ENCODE data around the gene ZNF628. TPM values are rescaled to one million over a fixed set of nuclear protein-coding genes. Genes with fewer than 3 reads are reported as not detected.

The ZNF628 gene
- total and polyA plus RNA-seq, 2 of the 8 experiments (the other 6 are each of a cell fraction or from before 2014, with no cell fraction given) = 1.7 to 10.8 TPM

- H2BK5ac ChIP-seq (ENCODE audit: low read depth, low read length) = peak overlapping the region; percentile 66; the same call in 1 of the 2 replicates
- no peak overlapping the region for H3K56ac ChIP-seq (replicated peaks; ENCODE audit: insufficient read length, low read depth, low read length)
- no peak overlapping the region; the same call in 1 of the 2 replicates for H4K8ac ChIP-seq (ENCODE audit: extremely low read depth, insufficient read depth, low read length)
- H2BK12ac ChIP-seq (ENCODE audit: low read depth, low read length) = peak overlapping the region; percentile 95; the same call in 1 of the 2 replicates
- no peak overlapping the region for H2AFZ ChIP-seq (ENCODE audit: low read length)
- peaks cover 0 to 16% (median 6%) of the 10 kb centered on the region in 4 experiments; a peak in 5 of 7 replicates for H3K4me1 ChIP-seq (replicated peaks in 1 of 4; ENCODE audit: control insufficient read depth in 3 of 4, insufficient read depth in 4 of 4, low read length in 3 of 4)
- no peak overlapping the region for H3K4me3 ChIP-seq (ENCODE audit: extremely low read depth in 1 of 4, insufficient read depth in 2 of 4, low read depth in 3 of 4, low read length in 4 of 4)
- peaks cover 3% of the 10 kb centered on the region for H3K23me2 ChIP-seq (ENCODE audit: low read depth, low read length)
- H2BK120ac ChIP-seq (replicated peaks; ENCODE audit: low read depth, low read length) = peak overlapping the region; percentile 51
- no peaks in the 10 kb centered on the region; a peak in 2 of 7 replicates for H3K27me3 ChIP-seq (replicated peaks in 1 of 4; ENCODE audit: control insufficient read depth in 3 of 4, extremely low read depth in 1 of 4, insufficient read depth in 3 of 4, low read length in 3 of 4)
- H4K5ac ChIP-seq (ENCODE audit: insufficient read length, low read depth, low read length) = peak overlapping the region; percentile 60
- H4K20me1 ChIP-seq (replicated peaks in 1 of 2; ENCODE audit: control insufficient read depth in 1 of 2, insufficient read depth in 2 of 2, low read length in 2 of 2) = no peaks in the 10 kb centered on the region
- no peak overlapping the region for H3K14ac ChIP-seq (ENCODE audit: insufficient read length)
- H3K9ac ChIP-seq (replicated peaks in 1 of 4; ENCODE audit: extremely low read depth in 1 of 4, low read depth in 3 of 4, low read length in 3 of 4) = no peak overlapping the region
- H2AK5ac ChIP-seq (ENCODE audit: low read depth, low read length) = peak overlapping the region; percentile 99
- H2BK20ac ChIP-seq (ENCODE audit: low read length) = peak overlapping the region; percentile 93; the same call in 1 of the 2 replicates
- DNase-seq (ENCODE audit: low read depth in 1 of 2, low spot score in 2 of 2) (no peak), FAIRE-seq (no peak)
- H3K36me3 ChIP-seq (ENCODE audit: control insufficient read depth in 2 of 4, insufficient read depth in 4 of 4, low read length in 3 of 4) = no peaks in the 10 kb centered on the region
- no peak overlapping the region; the same call in 1 of the 2 replicates for H3K27ac ChIP-seq (ENCODE audit: low read depth, low read length)
- peaks cover 0 to 16% of the 10 kb centered on the region in 2 experiments; a peak in 2 of 4 replicates for H3K79me2 ChIP-seq (ENCODE audit: control insufficient read depth in 1 of 2, insufficient read depth in 2 of 2, low read length in 2 of 2)
- H3K79me1 ChIP-seq (ENCODE audit: low read depth, low read length) = peaks cover 11% of the 10 kb centered on the region
- ChIA-PET CTCF (ENCODE audit: partially characterized antibody) (interaction anchor here (1.1 to 2.1 kb wide), 3 partner anchors 9 to 29 kb away, joined by 5 to 7 read pairs (median 5); no protein-coding TSS in a partner anchor), POLR2A (ENCODE audit: partially characterized antibody) (interaction anchor here (1.0 to 7.6 kb wide), 6 partner anchors 8 to 125 kb away, joined by 3 to 57 read pairs (median 4); partner anchors contain the start of genes FIZ1, NAT14, SSC5D and ZNF524)
- H3K23ac ChIP-seq (ENCODE audit: insufficient read length) = no peak overlapping the region
- peak overlapping the region; percentile 59 for H4K91ac ChIP-seq (replicated peaks; ENCODE audit: insufficient read length, low read length)
- H3K9me3 ChIP-seq (ENCODE audit: insufficient read depth in 2 of 2, low read depth in 1 of 2, low read length in 1 of 2) = no peaks in the 10 kb centered on the region
- H2BK15ac ChIP-seq (ENCODE audit: low read length) = peak overlapping the region; percentile 98; the same call in 1 of the 2 replicates
- H3K4ac ChIP-seq (replicated peaks; ENCODE audit: insufficient read length, low read depth, low read length) = no peak overlapping the region
- H3K4me2 ChIP-seq (ENCODE audit: insufficient read depth in 1 of 2, low read depth in 2 of 2, low read length in 2 of 2) = 0 out of 4 replicates have a peak overlapping the region, but pooled peaks have one; percentile 6 to 37
- H3K18ac ChIP-seq (ENCODE audit: extremely low read depth, low read length) = no peak overlapping the region
- 89% methylated on average over 19 of the region's 19 CpGs; no CpG with 5 or more reads in 1 of the 2 experiments for WGBS, 2 experiments (ENCODE audit: extremely low coverage in 1 of 2, insufficient coverage in 1 of 2, insufficient read length in 1 of 2, insufficient replicate concordance in 2 of 2, low coverage in 1 of 2, low lambda C conversion rate in 2 of 2, missing lambda C conversion rate in 1 of 2)
- TF ChIP-seq BRCA1 (IDR thresholded peaks at IDR 0.05; ENCODE audit: low read depth, low read length) = no peak
- TF ChIP-seq POU5F1 (IDR thresholded peaks at IDR 0.05; ENCODE audit: low read depth, low read length) = no peak
- no peak for TF ChIP-seq SP2 (IDR thresholded peaks at IDR 0.05; ENCODE audit: low read length)
- no peak for TF ChIP-seq RAD21 (IDR thresholded peaks at IDR 0.05 in 1 of 2, conservative IDR thresholded peaks at IDR 0.05 in 1 of 2; ENCODE audit: low read depth in 2 of 2, low read length in 2 of 2)
These were observed 1.9 kb upstream of the ZNF628 start for GRCh38 chr19:55474269-55475265.
